GM23338 (cell line): ENCODE measurements around the gene THRB. TPM values are rescaled to one million over a fixed set of nuclear protein-coding genes. Genes with fewer than 3 reads are reported as not detected.

Experiments
- ATAC-seq: fragments of 200-7000 bp; cut with Tn5 transposase; 3 replicates; pipeline ENCODE4 v1.9.1; 2020
- DNase-seq: peaks from one replicate; pipeline ENCODE4 v3.0.0-alpha.2; 2015; ENCODE audit warnings: low spot score
- H2AFZ ChIP-seq: fragments of 200-600 bp; sonication (generic); 2 replicates; pipeline ENCODE4 v1.8.0; 2016; ENCODE audit warnings: antibody characterized with exemption, mild to moderate bottlenecking, moderate library complexity
- H3F3A ChIP-seq: fragments of 200-600 bp; sonication (generic); replicated peaks from 2 replicates; pipeline ENCODE4 v1.8.0; 2017; ENCODE audit warnings: antibody characterized with exemption, mixed run types, low read depth
- H3K27ac ChIP-seq: fragments of 200-600 bp; sonication (generic); 2 replicates; pipeline ENCODE4 v1.6.1; 2016; ENCODE audit warnings: low read depth
- H3K27me3 ChIP-seq: fragments of 200-600 bp; sonication (generic); 2 replicates; pipeline ENCODE4 v1.8.0; 2016; ENCODE audit warnings: mild to moderate bottlenecking, mixed run types, moderate library complexity; ENCODE audit not compliant: insufficient read depth
- H3K36me3 ChIP-seq: fragments of 200-600 bp; sonication (generic); 2 replicates; pipeline ENCODE4 v1.8.0; 2016; ENCODE audit warnings: mild to moderate bottlenecking; ENCODE audit not compliant: insufficient read depth
- H3K4me1 ChIP-seq: fragments of 200-600 bp; sonication (generic); 2 replicates; pipeline ENCODE4 v1.8.0; 2016; ENCODE audit warnings: mild to moderate bottlenecking, moderate library complexity; ENCODE audit not compliant: insufficient read depth
- H3K4me2 ChIP-seq: fragments of 200-600 bp; sonication (generic); 2 replicates; pipeline ENCODE4 v1.7.1; 2017; ENCODE audit warnings: mixed run types
- H3K4me3 ChIP-seq: fragments of 200-600 bp; sonication (generic); 2 replicates; pipeline ENCODE4 v1.6.1; 2016; ENCODE audit warnings: mixed run types
- H3K79me2 ChIP-seq: fragments of 200-600 bp; sonication (generic); replicated peaks from 2 replicates; pipeline ENCODE4 v1.8.0; 2017; ENCODE audit warnings: mild to moderate bottlenecking; ENCODE audit not compliant: insufficient read depth
- H3K9me2 ChIP-seq: fragments of 200-600 bp; sonication (generic); 2 replicates; pipeline ENCODE4 v1.8.0; 2017; ENCODE audit not compliant: insufficient read depth
- H4K20me1 ChIP-seq: fragments of 200-600 bp; sonication (generic); replicated peaks from 2 replicates; pipeline ENCODE4 v1.8.0; 2017; ENCODE audit warnings: mild to moderate bottlenecking; ENCODE audit not compliant: insufficient read depth
- H3K27ac Mint-ChIP-seq: 2 replicates; pipeline ENCODE4 v1.8.0; 2020; ENCODE audit warnings: inconsistent platforms, mild to moderate bottlenecking, moderate library complexity, mixed read lengths
- H3K27me3 Mint-ChIP-seq: 3 replicates; pipeline ENCODE4 v1.8.0; 2022; ENCODE audit warnings: low read depth, mild to moderate bottlenecking, moderate library complexity, mixed read lengths, inconsistent platforms; ENCODE audit not compliant: insufficient read depth, poor library complexity
- H3K36me3 Mint-ChIP-seq: 3 replicates; pipeline ENCODE4 v1.8.0; 2021; ENCODE audit warnings: low read depth, mild to moderate bottlenecking, inconsistent platforms, moderate library complexity, mixed read lengths
- H3K4me1 Mint-ChIP-seq: 3 replicates; pipeline ENCODE4 v1.8.0; 2020; ENCODE audit warnings: mild to moderate bottlenecking, inconsistent platforms, mixed read lengths
- H3K4me3 Mint-ChIP-seq: 3 replicates; pipeline ENCODE4 v1.8.0; 2021; ENCODE audit warnings: moderate library complexity, mild to moderate bottlenecking, inconsistent platforms, mixed read lengths
- H3K9me3 Mint-ChIP-seq: 3 replicates; pipeline ENCODE4 v1.8.0; 2020; ENCODE audit warnings: moderate library complexity, mild to moderate bottlenecking, inconsistent platforms, mixed read lengths
- CREB1 ChIP-seq: fragments of 250-450 bp; sonication (Bioruptor Pico); IDR thresholded peaks from 2 replicates; pipeline ENCODE4 v1.5.0; 2020; ENCODE audit warnings: low read depth, mild to moderate bottlenecking, moderate library complexity
- CTCF ChIP-seq, 2 experiments: fragments of 200-600 bp in 1 of 2; sonication (generic) in 1 of 2; conservative IDR thresholded peaks; 2 replicates each; pipeline versions ENCODE4 v1.5.1 to v1.6.1; 2016 to 2017; ENCODE audit warnings: antibody characterized with exemption in 2 of 2, low read depth in 2 of 2, mild to moderate bottlenecking in 2 of 2, moderate library complexity in 1 of 2
- ETS1 ChIP-seq: IDR thresholded peaks from 2 replicates; pipeline ENCODE4 v1.6.1; 2016; ENCODE audit warnings: antibody characterized with exemption
- EZH2 ChIP-seq: fragments of 200-600 bp; sonication (generic); IDR thresholded peaks from one replicate; pipeline ENCODE4 v1.8.0; 2017; ENCODE audit warnings: antibody characterized with exemption, mild to moderate bottlenecking, low read depth; ENCODE audit not compliant: unreplicated experiment
- EZH2phosphoT487 ChIP-seq: fragments of 200-600 bp; sonication (generic); IDR thresholded peaks from one replicate; pipeline ENCODE4 v1.8.1; 2018; ENCODE audit warnings: antibody characterized with exemption; ENCODE audit not compliant: unreplicated experiment
- JUNB ChIP-seq: IDR thresholded peaks from one replicate; pipeline ENCODE4 v1.6.1; 2016; ENCODE audit warnings: antibody characterized with exemption; ENCODE audit not compliant: unreplicated experiment
- NANOG ChIP-seq: IDR thresholded peaks from 2 replicates; pipeline ENCODE4 v1.6.1; 2016; ENCODE audit warnings: antibody characterized with exemption, borderline replicate concordance
- REST ChIP-seq: IDR thresholded peaks from one replicate; pipeline ENCODE4 v1.6.1; 2018; ENCODE audit warnings: antibody characterized with exemption; ENCODE audit not compliant: unreplicated experiment
- ZNF114 ChIP-seq: fragments of 250-450 bp; sonication (Bioruptor Pico); IDR thresholded peaks from 2 replicates; pipeline ENCODE4 v1.5.0; 2020; ENCODE audit warnings: mild to moderate bottlenecking, moderate library complexity
- ZNF331 ChIP-seq: fragments of 250-450 bp; sonication (Bioruptor Pico); IDR thresholded peaks from 2 replicates; pipeline ENCODE4 v1.5.0; 2020; ENCODE audit warnings: low read depth, mild to moderate bottlenecking, moderate library complexity
- ZNF462 ChIP-seq: fragments of 250-450 bp; sonication (Bioruptor Pico); IDR thresholded peaks from 2 replicates; pipeline ENCODE4 v1.5.0; 2020; ENCODE audit warnings: mild to moderate bottlenecking, moderate library complexity
- polyA plus RNA-seq: library from polyadenylated mRNA; unstranded; fragments of >200 nt; fragmentation: Nextera tagmentation; extraction: Ambion mirVana; gene quantifications from 2 replicates; pipeline ENCODE4 v1.2.1, GENCODE V29; 2016
- total RNA-seq: library from RNA; depleted of rRNA; stranded (reverse); fragments of >200 nt; shearing (Covaris generic); gene quantifications from 2 replicates; pipeline ENCODE4 v1.2.3, GENCODE V29; 2014

Gene THRB
- total and polyA plus RNA-seq, 2 experiments from 2014 or later: 1.7 to 3.2 TPM

- TF ChIP-seq NANOG (no peak), ETS1 (no peak), ZNF114 (CRISPR knock-in tag) (no peak), CREB1 (CRISPR knock-in tag) (no peak)
These were observed 162.6 kb downstream of the THRB start (continued) for GRCh38 chr3:24332092-24332491.

GRCh38 chr3:24323272-24323671 lies 171.4 kb downstream of the THRB start:
- no peak for ATAC-seq

More at GRCh38 chr3:24323272-24323671, 171.4 kb downstream of the THRB start:
- Mint-ChIP-seq H3K9me3 (no peaks in the 10 kb centered on the region), H3K4me3 (no peak overlapping the region), H3K36me3 (no peaks in the 10 kb centered on the region), H3K27me3 (peaks cover 2% of the 10 kb centered on the region), H3K27ac (no peak overlapping the region), H3K4me1 (no peaks in the 10 kb centered on the region)
- no peaks in the 10 kb centered on the region for H3F3A ChIP-seq
- peaks cover 2% of the 10 kb centered on the region; the same call in 1 of the 2 replicates for H4K20me1 ChIP-seq
- DNase-seq: no peak
- no peaks in the 10 kb centered on the region for H3K79me2 ChIP-seq
- H3K4me3 ChIP-seq: no peak overlapping the region
- TF ChIP-seq ETS1 (no peak), ZNF462 (CRISPR knock-in tag) (no peak), REST (no peak), CTCF (conservative IDR thresholded peaks at IDR 0.05; ENCODE audit: low read depth in 2 of 2) (no peak), ZNF331 (CRISPR knock-in tag) (no peak), JUNB (no peak), EZH2 (no peak), EZH2phosphoT487 (no peak), CREB1 (CRISPR knock-in tag) (no peak)
- H3K9me2 ChIP-seq: peaks cover 9% of the 10 kb centered on the region; the same call in 1 of the 2 replicates
- no peaks in the 10 kb centered on the region for H3K36me3 ChIP-seq
- H3K4me1 ChIP-seq: 0 out of 2 replicates have a peak, but pooled peaks cover 4% of the 10 kb centered on the region
- no peaks in the 10 kb centered on the region for H3K27me3 ChIP-seq
- H3K4me2 ChIP-seq: no peak overlapping the region
- H3K27ac ChIP-seq: no peak overlapping the region
- no peak overlapping the region for H2AFZ ChIP-seq
